Stimulated activated CD8-positive, alpha-beta memory T cell treated with anti-CD3 and anti-CD28 coated beads, Interleukin-15, amount 100 ng/mL, for 4 hours (primary cell): ENCODE results near the gene NDUFB4.
"Not testable (repeated sequence)": the region's sequence is repeated elsewhere in the genome, so short reads cannot be mapped to it uniquely, and the experiment has no call there.

Source experiments
- DNase-seq, 2 donors: peaks; one replicate each; pipeline ENCODE4 v3.0.0-alpha.2; 2020; ENCODE audit warnings: low read depth in 2 of 2

The NDUFB4 gene

DNA sequence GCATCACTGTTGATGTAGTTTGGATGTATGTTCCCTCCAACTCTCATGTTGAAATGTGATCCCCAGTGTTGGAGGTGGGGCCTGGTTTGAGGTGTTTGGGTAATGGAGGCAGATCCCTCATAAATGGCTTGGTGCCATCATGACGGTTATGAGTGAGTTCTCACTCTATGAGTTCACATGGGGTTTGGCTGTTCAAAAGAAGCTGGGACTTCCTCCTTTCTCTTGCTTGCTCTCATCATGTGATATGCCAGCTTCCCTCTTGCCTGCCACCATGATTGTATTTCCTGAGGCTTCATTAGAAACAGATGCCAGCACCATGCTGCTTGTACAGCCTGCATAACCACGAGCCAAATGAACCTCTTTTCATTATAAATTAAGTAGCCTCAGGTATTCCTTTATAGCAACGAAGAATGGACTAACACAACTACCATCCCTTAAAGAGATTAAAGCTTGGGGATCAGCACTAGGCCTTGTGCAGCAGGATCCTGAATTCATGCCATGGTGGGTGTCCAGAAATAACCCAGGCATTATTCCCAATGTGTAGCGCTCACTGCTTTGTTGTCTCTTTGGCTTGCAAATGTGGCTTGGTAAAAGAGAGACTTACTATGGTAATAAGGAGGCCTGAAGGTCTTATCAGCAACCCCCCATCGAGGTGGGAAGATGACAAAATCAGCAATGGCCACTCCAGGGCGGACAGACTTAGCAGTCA, 41.9 kb downstream of the NDUFB4 start:
- DNase-seq: no peak

DNA sequence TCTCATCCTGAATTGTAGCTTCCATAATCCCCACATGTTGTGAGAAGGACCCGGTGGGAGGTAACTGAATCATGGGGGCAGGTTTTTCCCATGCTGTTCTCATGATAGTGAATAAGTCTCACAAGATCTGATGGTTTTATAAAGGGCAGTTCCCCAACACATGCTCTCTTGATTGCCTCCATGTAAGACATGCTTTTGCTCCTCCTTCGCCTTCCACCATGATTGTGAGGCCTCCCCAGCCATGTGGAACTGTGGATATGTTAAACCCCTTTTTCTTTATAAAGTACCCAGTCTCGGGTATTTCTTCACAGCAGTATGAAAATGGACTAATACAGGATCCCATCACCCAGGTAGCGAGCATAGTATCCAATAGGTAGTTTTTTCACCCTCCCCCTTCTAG, 42.7 kb downstream of the NDUFB4 start:
- not testable (repeated sequence) for DNase-seq

DNA sequence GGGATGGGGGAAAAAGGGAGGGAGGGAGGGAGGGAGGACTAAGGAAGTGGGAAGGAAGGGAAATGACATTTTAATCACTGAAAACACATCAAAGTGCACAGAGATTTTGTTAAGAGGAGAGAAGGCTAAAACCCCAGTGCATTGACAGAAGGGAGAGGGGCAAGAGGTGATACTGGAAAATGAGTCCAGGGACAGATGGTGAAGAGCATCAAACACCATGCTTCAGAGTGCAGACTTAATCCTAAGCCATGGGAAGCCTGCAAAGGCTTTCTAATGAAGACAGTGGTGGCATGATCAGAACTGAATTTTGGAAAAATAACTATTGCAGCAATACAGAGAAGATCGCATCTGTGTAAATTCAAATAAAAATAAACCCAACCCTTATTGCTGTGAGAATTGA, 44.1 kb downstream of the NDUFB4 start:
- no peak for DNase-seq

DNA sequence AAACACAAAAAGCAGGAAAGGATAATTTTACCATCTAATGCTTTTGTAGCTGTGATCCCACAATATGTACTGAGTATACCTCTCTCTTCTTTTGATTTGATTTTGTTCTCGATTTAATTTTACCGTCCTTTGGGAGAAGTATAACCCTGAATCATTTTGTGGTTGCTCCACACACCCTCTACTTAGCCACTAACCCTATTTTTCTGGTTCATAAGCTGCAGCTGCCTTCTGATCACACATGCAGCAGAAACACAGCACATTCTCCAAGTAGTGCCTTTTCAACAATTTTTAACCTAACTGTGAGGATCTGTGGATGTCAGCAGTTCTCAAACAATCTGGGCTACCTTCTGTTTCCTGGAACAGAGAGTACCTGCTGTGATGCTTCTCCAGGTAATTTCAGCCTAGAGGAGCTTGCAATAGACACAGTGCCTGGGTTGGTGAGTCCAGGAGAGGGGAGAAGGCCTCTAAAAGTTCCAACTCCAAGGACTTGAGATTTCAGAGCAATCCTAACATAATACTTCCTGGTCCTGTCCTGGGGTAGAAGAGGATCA, 45.6 kb downstream of the NDUFB4 start:
- DNase-seq: no peak

DNA sequence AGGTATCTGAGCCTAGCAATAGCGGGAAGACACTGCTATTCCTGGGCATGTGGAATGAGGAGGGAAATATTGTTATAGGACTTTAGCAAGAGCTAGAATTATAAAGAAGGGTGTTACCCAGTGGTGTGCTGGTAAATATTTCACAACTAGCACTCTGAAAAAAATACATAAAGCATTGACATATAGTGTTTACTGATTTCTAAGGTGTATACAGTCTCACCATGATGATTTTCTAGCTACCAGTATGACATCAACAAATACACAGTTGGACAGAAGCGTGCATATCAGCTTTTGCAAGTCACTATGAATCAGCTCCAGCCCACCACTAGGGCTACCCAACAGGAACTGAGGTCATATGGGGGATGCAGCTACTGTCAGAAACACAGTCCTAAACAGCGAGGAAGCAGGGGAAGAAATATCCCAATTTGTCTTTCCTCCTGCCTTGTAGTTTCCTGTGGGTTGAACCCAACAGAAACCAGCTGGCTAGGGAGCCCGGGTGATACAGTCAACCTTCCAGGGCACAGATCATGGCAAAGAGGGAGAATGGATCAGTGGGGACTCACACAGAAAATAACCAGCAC, 46.3 kb downstream of the NDUFB4 start:
- no peak for DNase-seq

DNA sequence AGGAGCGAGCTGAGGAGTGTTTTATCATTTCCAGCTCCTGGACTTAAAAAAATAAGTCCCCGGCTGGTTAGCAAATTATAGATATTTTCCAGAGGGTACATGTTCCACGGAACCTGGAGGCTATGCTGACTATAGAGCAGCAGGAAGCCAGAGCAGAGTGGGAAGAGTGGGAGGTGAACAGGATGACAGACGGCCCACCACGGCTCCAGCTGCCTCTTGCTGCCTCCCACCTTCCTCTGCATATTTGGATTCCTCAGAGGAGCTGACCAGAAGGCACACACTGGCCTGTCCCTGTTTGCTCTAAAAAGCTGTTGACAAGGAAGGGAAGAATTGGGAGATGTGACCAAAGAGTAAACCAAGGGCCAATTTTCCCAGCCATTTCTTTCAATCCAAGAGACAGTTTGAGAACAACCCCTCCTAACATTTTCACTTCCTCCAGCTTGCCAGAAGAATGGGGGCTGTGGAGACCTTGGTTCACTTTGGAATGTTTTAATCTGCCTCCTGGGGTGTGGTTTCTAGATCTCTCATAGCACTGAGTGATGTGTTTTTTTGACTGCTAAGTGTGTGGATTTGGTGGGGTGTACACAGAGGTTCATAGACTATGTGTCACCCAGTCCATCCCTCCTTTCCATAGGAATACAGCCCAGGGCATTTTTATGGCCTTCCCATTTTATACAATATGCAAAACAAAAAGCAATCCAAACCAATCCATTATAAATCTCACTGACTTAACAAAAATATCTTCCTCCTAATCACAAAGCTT, 49.1 kb downstream of the NDUFB4 start:
- no peak for DNase-seq

DNA sequence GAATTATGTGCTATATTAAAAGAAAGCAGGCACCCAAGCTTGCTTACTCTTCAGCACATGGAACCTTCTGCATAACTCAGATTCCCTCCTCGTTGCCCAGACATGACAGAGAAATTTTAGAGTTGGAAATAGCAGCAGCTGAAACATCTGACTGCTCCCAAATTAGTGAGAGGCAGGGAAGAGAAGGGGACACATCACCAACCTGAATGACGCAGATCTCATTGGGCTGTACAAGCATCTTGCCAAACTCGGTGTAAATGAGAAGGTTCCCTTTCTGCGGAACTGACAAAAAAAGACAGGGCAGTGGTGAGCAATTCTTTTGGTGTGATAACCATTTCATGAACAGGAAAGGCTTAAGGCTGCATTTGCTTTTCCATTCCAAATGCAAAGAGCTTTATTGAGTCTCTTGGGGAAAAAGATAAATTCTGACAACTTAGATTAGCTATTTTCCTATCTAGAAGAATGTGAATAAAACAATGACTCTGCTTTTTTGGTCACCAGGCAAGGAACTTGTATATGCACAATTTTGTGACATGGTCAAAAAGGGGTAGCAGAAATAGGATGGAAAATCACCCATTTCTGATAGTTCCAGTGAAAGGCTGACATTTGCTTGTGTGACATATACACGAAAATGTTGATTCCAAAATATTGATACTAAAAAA, 50.8 kb downstream of the NDUFB4 start:
- DNase-seq: no peak

DNA sequence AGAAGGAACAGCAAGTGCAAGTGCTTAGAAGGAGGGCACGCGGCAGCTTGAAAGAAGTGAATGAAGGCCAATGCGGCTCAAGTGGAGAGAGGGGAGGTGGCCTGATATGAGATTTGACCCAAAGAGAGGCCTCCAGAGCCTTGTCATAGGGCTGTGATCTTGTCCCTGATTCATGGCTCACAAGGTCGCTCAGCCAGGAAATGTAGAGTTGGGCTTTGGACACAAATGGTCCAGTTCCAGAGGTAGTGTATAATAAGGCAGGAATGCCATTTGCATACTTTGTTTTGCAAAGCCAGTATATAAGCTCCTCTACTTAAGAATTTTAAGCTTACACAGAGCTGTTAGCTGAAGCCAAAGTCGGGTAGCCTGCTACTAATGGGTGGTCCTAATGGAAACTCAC, 52.2 kb downstream of the NDUFB4 start:
- DNase-seq: no peak

DNA sequence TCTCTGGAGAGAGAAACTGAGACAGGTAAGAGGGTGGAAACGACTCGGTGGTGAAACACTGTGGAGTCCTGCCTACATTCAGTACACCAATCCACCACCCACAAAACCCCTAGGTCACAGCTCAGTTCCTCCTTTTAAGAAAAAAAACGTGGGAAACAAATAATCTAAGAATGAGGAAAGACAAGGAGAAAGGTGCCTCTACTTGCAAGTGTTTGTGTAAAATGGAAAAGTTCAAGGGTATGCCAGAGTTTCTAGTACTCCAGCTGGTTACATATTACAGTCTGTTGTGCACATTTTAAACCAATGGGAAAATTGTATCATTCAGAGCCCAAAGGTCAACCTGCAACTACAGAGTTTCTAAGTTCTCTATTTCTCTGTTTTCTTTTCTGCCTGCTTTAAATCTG, 53.7 kb downstream of the NDUFB4 start:
- no peak for DNase-seq

DNA sequence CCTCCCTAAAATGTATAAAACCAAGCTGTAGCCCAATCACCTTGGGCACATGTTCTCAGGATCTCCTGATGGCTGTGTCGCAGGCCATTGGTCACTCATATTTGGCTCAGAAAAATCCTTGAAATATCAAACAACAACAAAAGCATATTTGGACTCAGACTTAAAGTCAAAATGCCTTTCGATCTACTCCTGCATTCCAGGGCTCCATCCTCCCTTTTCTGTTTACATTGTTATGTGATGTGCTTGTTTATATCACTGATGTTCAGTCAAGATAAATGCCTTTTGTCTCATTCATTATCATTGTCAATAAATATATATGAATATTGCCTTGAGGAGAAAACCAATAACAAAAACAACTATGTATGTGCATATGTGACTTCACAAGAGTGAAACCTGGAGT, 54.2 kb downstream of the NDUFB4 start:
- no peak for DNase-seq
